ENCODE data around the gene GRIK1. TPM values are rescaled to one million over a fixed set of nuclear protein-coding genes. Genes with fewer than 3 reads are reported as not detected.

Gene GRIK1
- total RNA-seq, 1 donor from 2014 or later: 0.39 TPM

DNA sequence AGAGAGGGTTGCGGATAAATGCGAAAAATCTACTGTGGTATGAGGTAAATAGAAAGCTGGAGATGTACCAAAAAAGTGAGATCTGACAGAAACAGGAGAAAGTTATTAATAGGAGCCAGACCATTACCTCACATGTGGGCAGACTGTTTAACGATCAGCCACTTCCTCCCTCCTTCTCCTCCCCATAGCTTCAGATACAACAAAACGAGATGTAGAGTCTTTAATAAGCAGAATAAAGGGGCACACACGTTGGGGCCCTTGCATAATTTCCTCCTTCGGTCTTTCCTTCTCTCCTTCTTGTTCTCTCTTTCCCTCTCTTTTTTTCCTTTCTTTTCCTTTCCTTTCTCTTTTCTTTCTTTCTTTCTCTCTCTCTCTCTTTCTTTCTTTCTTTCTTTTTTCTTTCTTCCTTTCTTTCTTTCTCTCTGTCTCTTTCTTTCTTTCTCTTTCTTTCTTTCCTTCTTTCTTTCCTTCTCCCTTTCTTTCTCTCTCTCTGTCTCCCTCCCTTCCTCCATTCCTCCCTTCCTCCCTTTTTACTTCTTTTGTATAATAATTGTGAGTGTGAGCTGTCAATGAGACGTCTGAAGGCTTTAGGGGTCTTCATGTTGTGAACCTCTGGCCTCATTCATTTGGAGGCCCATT is 242.1 kb downstream of the GRIK1 start:
- H3K4me3 Mint-ChIP-seq (ENCODE audit: unreplicated experiment): no peak overlapping the region
- H3K9me3 Mint-ChIP-seq (ENCODE audit: unreplicated experiment): no peaks in the 10 kb centered on the region
- H3K36me3 Mint-ChIP-seq (ENCODE audit: unreplicated experiment): no peaks in the 10 kb centered on the region
- TF ChIP-seq, protein P1, sequence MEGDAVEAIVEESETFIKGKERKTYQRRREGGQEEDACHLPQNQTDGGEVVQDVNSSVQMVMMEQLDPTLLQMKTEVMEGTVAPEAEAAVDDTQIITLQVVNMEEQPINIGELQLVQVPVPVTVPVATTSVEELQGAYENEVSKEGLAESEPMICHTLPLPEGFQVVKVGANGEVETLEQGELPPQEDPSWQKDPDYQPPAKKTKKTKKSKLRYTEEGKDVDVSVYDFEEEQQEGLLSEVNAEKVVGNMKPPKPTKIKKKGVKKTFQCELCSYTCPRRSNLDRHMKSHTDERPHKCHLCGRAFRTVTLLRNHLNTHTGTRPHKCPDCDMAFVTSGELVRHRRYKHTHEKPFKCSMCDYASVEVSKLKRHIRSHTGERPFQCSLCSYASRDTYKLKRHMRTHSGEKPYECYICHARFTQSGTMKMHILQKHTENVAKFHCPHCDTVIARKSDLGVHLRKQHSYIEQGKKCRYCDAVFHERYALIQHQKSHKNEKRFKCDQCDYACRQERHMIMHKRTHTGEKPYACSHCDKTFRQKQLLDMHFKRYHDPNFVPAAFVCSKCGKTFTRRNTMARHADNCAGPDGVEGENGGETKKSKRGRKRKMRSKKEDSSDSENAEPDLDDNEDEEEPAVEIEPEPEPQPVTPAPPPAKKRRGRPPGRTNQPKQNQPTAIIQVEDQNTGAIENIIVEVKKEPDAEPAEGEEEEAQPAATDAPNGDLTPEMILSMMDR (IDR thresholded peaks at IDR 0.05; ENCODE audit: partially characterized antibody, unreplicated experiment): no peak
- no peaks in the 10 kb centered on the region for H3K4me1 Mint-ChIP-seq (ENCODE audit: low read depth, unreplicated experiment)
- no peaks in the 10 kb centered on the region for H3K27me3 Mint-ChIP-seq (ENCODE audit: unreplicated experiment)
- no peak for DNase-seq
- H3K27ac Mint-ChIP-seq (ENCODE audit: unreplicated experiment): no peak overlapping the region

DNA sequence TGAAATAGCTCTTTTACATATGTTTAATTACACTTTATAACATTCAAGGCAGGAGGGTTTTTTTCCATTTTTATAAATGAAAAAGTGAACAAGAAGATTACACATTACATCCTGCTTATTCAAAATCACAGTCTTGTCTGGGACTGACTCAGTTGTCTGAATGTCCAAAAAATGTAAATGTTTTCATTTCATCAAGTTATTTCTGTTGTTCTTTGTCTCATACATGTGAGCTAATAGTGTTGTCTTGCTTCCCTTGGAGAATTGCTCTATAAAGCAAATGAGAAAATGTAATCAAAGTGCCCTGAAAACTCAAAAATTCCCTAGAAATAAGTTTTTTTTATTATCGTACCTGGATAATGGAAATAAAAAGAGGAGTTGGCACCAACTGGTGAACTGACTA is 242.9 kb downstream of the GRIK1 start:
- H3K27ac Mint-ChIP-seq (ENCODE audit: unreplicated experiment): no peak overlapping the region
- no peaks in the 10 kb centered on the region for H3K27me3 Mint-ChIP-seq (ENCODE audit: unreplicated experiment)
- DNase-seq: no peak
- no peaks in the 10 kb centered on the region for H3K36me3 Mint-ChIP-seq (ENCODE audit: unreplicated experiment)
- TF ChIP-seq, protein P1 (IDR thresholded peaks at IDR 0.05; ENCODE audit: partially characterized antibody, unreplicated experiment): no peak
- no peaks in the 10 kb centered on the region for H3K4me1 Mint-ChIP-seq (ENCODE audit: low read depth, unreplicated experiment)
- H3K4me3 Mint-ChIP-seq (ENCODE audit: unreplicated experiment): no peak overlapping the region
- H3K9me3 Mint-ChIP-seq (ENCODE audit: unreplicated experiment): no peaks in the 10 kb centered on the region

DNA sequence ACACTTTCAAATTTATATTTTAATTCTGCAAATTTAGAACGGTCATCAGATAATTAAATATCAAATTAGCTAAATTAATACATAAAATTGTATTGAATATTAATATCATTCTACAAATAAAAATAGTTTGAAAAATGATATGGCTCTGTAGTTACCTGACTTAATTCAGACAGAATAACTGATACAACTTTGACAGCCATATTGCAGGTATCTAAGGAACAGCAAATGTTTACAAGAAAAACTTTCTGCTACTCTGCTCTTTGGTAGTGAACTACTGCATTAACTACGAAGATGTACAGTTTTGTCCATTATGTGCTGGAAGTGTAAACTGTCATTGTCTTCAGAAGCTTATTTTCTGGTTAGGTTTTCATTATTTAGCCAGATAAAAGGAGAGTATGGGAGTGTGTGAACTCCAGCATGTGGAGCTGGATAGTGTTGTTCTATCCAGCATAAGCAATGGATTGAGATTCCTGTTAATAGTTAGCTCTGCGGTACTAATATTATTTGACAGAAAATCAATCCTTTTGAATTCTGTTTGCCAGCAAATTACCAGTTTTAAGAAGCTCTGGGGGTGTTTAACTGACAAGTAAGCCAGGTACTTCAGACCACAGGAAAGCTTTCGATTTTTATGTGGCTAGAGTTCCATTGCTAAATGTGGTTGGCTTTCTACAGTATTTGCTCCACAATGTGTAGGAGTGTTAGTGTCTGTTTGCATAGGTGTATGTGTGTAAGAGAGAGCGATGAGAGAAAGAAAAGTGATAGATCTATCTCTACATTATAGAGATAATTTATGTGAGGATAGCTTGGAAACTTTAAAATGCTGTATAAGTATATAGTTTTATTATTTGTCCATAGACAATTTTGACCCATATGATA is 247.9 kb downstream of the GRIK1 start:
- no peaks in the 10 kb centered on the region for H3K9me3 Mint-ChIP-seq (ENCODE audit: unreplicated experiment)
- no peaks in the 10 kb centered on the region for H3K27me3 Mint-ChIP-seq (ENCODE audit: unreplicated experiment)
- H3K4me1 Mint-ChIP-seq (ENCODE audit: low read depth, unreplicated experiment): peaks cover 7% of the 10 kb centered on the region
- TF ChIP-seq, protein P1 (IDR thresholded peaks at IDR 0.05; ENCODE audit: partially characterized antibody, unreplicated experiment): no peak
- H3K4me3 Mint-ChIP-seq (ENCODE audit: unreplicated experiment): no peak overlapping the region
- no peaks in the 10 kb centered on the region for H3K36me3 Mint-ChIP-seq (ENCODE audit: unreplicated experiment)
- no peak overlapping the region for H3K27ac Mint-ChIP-seq (ENCODE audit: unreplicated experiment)
- no peak for DNase-seq

DNA sequence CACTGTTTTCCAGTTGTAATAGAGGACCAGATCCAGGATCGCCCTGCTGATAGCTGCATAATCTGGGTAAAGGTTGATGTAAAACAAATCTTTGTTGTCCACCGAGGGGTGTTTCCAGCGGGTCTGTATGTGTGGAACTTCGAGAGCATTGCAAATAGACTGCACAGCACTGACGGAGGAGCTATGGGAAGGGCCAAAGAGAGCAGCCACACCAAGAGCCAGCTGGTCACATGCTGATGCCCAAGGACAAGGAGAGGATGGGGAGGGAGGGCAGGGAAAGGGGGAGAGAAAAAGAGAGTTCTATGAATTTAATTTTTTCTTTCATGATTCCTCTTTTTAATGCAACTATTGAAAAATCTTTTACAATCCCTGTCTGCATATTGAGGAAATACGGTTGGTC is 250.0 kb downstream of the GRIK1 start:
- peaks cover 11% of the 10 kb centered on the region for H3K4me1 Mint-ChIP-seq (ENCODE audit: low read depth, unreplicated experiment)
- no peaks in the 10 kb centered on the region for H3K36me3 Mint-ChIP-seq (ENCODE audit: unreplicated experiment)
- no peak for DNase-seq
- TF ChIP-seq, protein P1 (IDR thresholded peaks at IDR 0.05; ENCODE audit: partially characterized antibody, unreplicated experiment): no peak
- H3K27ac Mint-ChIP-seq (ENCODE audit: unreplicated experiment): no peak overlapping the region
- peaks cover 4% of the 10 kb centered on the region for H3K27me3 Mint-ChIP-seq (ENCODE audit: unreplicated experiment)
- no peaks in the 10 kb centered on the region for H3K9me3 Mint-ChIP-seq (ENCODE audit: unreplicated experiment)
- H3K4me3 Mint-ChIP-seq (ENCODE audit: unreplicated experiment): no peak overlapping the region

DNA sequence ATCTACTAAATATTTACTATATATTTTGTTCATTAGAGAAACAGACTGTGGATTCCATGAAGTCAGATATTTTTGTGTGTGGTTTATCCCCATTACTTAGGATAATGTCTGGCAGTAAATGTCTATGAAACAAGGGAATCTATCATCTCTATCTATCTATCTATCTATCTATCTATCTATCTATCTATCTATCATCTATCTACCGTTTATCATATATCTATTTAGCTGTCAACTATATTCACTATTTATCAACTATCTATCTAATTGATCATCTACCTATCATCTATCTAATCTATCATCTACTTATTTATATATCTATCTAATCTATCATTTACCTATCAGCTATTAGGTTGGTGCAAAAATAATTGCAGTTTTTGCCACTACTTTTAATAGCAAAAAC is 255.7 kb downstream of the GRIK1 start:
- DNase-seq: no peak
- Mint-ChIP-seq H3K9me3 (ENCODE audit: unreplicated experiment) (peaks cover 2% of the 10 kb centered on the region), H3K4me3 (ENCODE audit: unreplicated experiment) (no peak overlapping the region), H3K27ac (ENCODE audit: unreplicated experiment) (no peak overlapping the region), H3K27me3 (ENCODE audit: unreplicated experiment) (peaks cover 4% of the 10 kb centered on the region), H3K36me3 (ENCODE audit: unreplicated experiment) (peaks cover 6% of the 10 kb centered on the region), H3K4me1 (ENCODE audit: low read depth, unreplicated experiment) (peaks cover 11% of the 10 kb centered on the region)
- TF ChIP-seq, protein P1 (IDR thresholded peaks at IDR 0.05; ENCODE audit: partially characterized antibody, unreplicated experiment): no peak
